Naive B cell (primary cell): ENCODE measurements around the gene RMI2. TPM values are rescaled to one million over a fixed set of nuclear protein-coding genes. Genes with fewer than 3 reads are reported as not detected.

ENCODE experiments used
- ATAC-seq, 2 donors: fragments of 150-1000 bp; cut with Tn5 transposase; 2 replicates each; pipeline ENCODE4 v1.10.0; 2021; ENCODE audit warnings: low read depth in 2 of 2, mild to moderate bottlenecking in 2 of 2, moderate library complexity in 2 of 2
- DNase-seq: peaks from one replicate; pipeline ENCODE4 v3.0.0; 2022
- H3K27ac Mint-ChIP-seq, 6 donors: one replicate each; pipeline ENCODE4 v1.8.0; 2020 to 2022; ENCODE audit warnings: mild to moderate bottlenecking in 6 of 6, mixed read lengths in 6 of 6, moderate library complexity in 5 of 6, inconsistent platforms in 2 of 6
- H3K27me3 Mint-ChIP-seq, 3 donors: one replicate each; pipeline ENCODE4 v1.8.0; 2021 to 2022; ENCODE audit warnings: mixed read lengths in 3 of 3, mild to moderate bottlenecking in 1 of 3
- H3K36me3 Mint-ChIP-seq, 2 donors: one replicate each; pipeline ENCODE4 v1.8.0; 2020 to 2022; ENCODE audit warnings: mixed read lengths in 2 of 2, inconsistent platforms in 1 of 2, mild to moderate bottlenecking in 1 of 2
- H3K4me1 Mint-ChIP-seq, 3 donors: one replicate each; pipeline ENCODE4 v1.8.0; 2020 to 2022; ENCODE audit warnings: mixed read lengths in 3 of 3, inconsistent platforms in 1 of 3, mild to moderate bottlenecking in 1 of 3, moderate library complexity in 1 of 3
- H3K4me3 Mint-ChIP-seq, 8 donors: one replicate each; pipeline ENCODE4 v1.8.0; 2020 to 2022; ENCODE audit warnings: mild to moderate bottlenecking in 8 of 8, mixed read lengths in 8 of 8, moderate library complexity in 8 of 8, inconsistent platforms in 2 of 8
- H3K9me3 Mint-ChIP-seq, 7 donors: one replicate each; pipeline ENCODE4 v1.8.0; 2020 to 2022; ENCODE audit warnings: mixed read lengths in 7 of 7, mild to moderate bottlenecking in 5 of 7, inconsistent platforms in 2 of 7, moderate library complexity in 1 of 7
- polyA plus RNA-seq, 6 donors: library from polyadenylated mRNA; unstranded; fragments of 300-500 nt; fragmentation: Illumina TruSeq; gene quantifications; one replicate each; pipeline ENCODE4 v1.2.3, GENCODE V29; 2021; ENCODE audit warnings: low read depth in 6 of 6

RMI2 gene
- polyA plus RNA-seq, 6 donors from 2014 or later: 18.1 to 38.3 (median 30.0) TPM

GRCh38 chr16:11389631-11390565, 44.6 kb downstream of the RMI2 start:
- H3K27me3 Mint-ChIP-seq: peaks cover 0 to 33% (median 15%) of the 10 kb centered on the region in 3 donors
- H3K4me3 Mint-ChIP-seq: no peak overlapping the region
- DNase-seq: no peak
- H3K27ac Mint-ChIP-seq: peak overlapping the region in 2 of 6 donors; percentile 22 to 30
- no peaks in the 10 kb centered on the region for H3K9me3 Mint-ChIP-seq
- H3K36me3 Mint-ChIP-seq: no peaks in the 10 kb centered on the region
- ATAC-seq: no peak
- H3K4me1 Mint-ChIP-seq: peaks cover 3 to 12% (median 11%) of the 10 kb centered on the region in 3 donors

GRCh38 chr16:11390573-11391495, 45.6 kb downstream of the RMI2 start:
- Mint-ChIP-seq H3K27ac (peak overlapping the region in 2 of 6 donors; percentile 44 to 59), H3K9me3 (no peaks in the 10 kb centered on the region), H3K36me3 (no peaks in the 10 kb centered on the region), H3K27me3 (peaks cover 0 to 33% (median 15%) of the 10 kb centered on the region in 3 donors), H3K4me3 (no peak overlapping the region), H3K4me1 (peaks cover 3 to 12% (median 11%) of the 10 kb centered on the region in 3 donors)
- ATAC-seq (no peak), DNase-seq (no peak)

DNA sequence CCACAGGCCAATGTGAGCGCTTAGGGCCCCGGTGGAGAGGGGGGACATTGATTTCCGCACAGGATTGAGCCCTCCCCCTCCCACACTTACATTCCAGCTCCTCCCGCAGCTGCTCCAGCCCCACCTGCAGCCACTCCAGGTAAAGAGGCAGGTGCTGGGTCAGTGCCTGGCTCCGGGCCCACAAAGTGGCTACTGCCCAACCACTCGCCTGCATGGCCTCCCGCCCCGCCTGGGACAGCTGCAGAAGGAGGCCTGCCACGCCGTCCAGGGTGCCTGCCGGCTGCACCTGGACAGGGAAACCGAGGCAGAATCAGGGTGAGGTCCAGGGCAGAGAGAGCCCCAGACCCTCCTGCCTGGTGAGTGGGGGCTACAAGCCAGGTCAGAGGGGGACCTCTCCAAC, 46.3 kb downstream of the RMI2 start:
- no peak for DNase-seq
- no peak for ATAC-seq
- Mint-ChIP-seq H3K36me3 (no peaks in the 10 kb centered on the region), H3K27ac (no peak overlapping the region), H3K4me1 (peaks cover 8 to 13% (median 11%) of the 10 kb centered on the region in 3 donors), H3K9me3 (no peaks in the 10 kb centered on the region), H3K4me3 (no peak overlapping the region), H3K27me3 (peaks cover 0 to 39% (median 15%) of the 10 kb centered on the region in 3 donors)

DNA sequence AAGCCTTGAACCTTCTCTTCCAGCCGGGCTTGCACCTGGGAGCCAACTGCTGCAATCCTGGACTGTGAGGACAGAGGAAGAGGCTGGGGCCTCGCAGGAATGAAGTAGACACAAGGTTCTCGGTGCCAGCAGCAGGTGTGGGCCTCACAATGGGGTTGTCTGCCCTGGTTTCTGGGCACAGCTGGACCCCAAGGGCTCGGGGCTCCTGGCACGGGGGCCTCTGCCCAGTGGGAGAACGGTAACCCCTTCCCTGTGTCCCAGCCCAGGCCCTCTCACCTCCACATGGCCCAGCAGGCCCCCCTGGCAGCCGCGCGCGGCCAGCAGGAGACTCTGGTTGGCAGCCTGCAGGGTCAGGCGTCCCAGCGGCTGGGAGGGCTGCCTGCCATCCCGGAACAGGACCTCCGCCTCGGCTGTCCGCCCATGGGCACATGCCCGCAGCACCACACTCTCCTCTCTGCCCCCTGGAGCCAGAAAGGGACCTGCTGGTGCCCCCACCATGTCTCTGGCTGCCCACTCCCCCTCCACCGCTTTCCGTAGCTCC, 46.9 kb downstream of the RMI2 start:
- no peak overlapping the region for H3K27ac Mint-ChIP-seq
- H3K36me3 Mint-ChIP-seq: no peaks in the 10 kb centered on the region
- peaks cover 8 to 11% (median 9%) of the 10 kb centered on the region in 3 donors for H3K4me1 Mint-ChIP-seq
- DNase-seq: no peak
- no peaks in the 10 kb centered on the region for H3K9me3 Mint-ChIP-seq
- ATAC-seq: no peak
- H3K4me3 Mint-ChIP-seq: no peak overlapping the region
- H3K27me3 Mint-ChIP-seq: peaks cover 0 to 34% (median 13%) of the 10 kb centered on the region in 3 donors

- H3K27ac Mint-ChIP-seq: no peak overlapping the region
- DNase-seq (no peak), ATAC-seq (no peak)
- no peaks in the 10 kb centered on the region for H3K36me3 Mint-ChIP-seq
- no peaks in the 10 kb centered on the region for H3K9me3 Mint-ChIP-seq
- H3K27me3 Mint-ChIP-seq: peaks cover 0 to 23% (median 6%) of the 10 kb centered on the region in 3 donors
- H3K4me1 Mint-ChIP-seq: peaks cover 3 to 8% (median 5%) of the 10 kb centered on the region in 3 donors
- no peak overlapping the region for H3K4me3 Mint-ChIP-seq
These were observed 48.1 kb downstream of the RMI2 start for GRCh38 chr16:11393366-11393765.

- H3K4me1 Mint-ChIP-seq: peaks cover 3 to 8% (median 5%) of the 10 kb centered on the region in 3 donors
- no peak overlapping the region for H3K4me3 Mint-ChIP-seq
- no peaks in the 10 kb centered on the region for H3K36me3 Mint-ChIP-seq
- H3K27ac Mint-ChIP-seq: no peak overlapping the region
- DNase-seq (no peak), ATAC-seq (no peak)
- H3K27me3 Mint-ChIP-seq: peaks cover 0 to 16% (median 3%) of the 10 kb centered on the region in 3 donors
- H3K9me3 Mint-ChIP-seq: no peaks in the 10 kb centered on the region
These were observed 48.8 kb downstream of the RMI2 start for GRCh38 chr16:11393861-11394592.

DNA sequence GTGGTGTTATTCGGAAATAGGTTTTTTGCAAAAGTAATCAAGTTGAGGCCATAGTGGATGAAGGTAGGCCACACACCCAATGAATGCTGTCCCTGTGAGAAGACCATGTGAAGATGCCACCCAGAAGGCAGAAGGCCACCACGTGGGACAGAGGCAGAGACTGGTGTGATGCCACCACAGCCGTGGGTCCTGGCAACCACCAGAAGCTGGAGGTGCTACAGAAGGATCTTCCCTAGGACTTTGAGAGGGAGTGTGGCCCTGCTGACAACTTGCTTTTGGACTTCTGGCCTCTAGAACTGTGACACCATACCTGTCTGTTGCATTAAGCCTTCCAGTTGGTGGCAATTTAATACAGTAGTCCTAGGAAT, 49.3 kb downstream of the RMI2 start:
- H3K36me3 Mint-ChIP-seq: no peaks in the 10 kb centered on the region
- DNase-seq (no peak), ATAC-seq (no peak)
- H3K27me3 Mint-ChIP-seq: peaks cover 0 to 13% (median 0%) of the 10 kb centered on the region in 3 donors
- no peak overlapping the region for H3K4me3 Mint-ChIP-seq
- no peak overlapping the region for H3K27ac Mint-ChIP-seq
- no peaks in the 10 kb centered on the region for H3K9me3 Mint-ChIP-seq
- H3K4me1 Mint-ChIP-seq: peaks cover 3 to 8% (median 5%) of the 10 kb centered on the region in 3 donors

GRCh38 chr16:11395008-11395948, 50.0 kb downstream of the RMI2 start:
- peak overlapping the region in 1 of 6 donors; percentile 15 for H3K27ac Mint-ChIP-seq
- peaks cover 3 to 8% (median 5%) of the 10 kb centered on the region in 3 donors for H3K4me1 Mint-ChIP-seq

GRCh38 chr16:11395949-11396240, 50.6 kb downstream of the RMI2 start:
- Mint-ChIP-seq H3K27me3 (peaks cover 0 to 10% (median 0%) of the 10 kb centered on the region in 3 donors), H3K36me3 (no peaks in the 10 kb centered on the region), H3K4me3 (no peak overlapping the region), H3K9me3 (no peaks in the 10 kb centered on the region), H3K4me1 (peaks cover 3 to 8% (median 5%) of the 10 kb centered on the region in 3 donors), H3K27ac (no peak overlapping the region)
- DNase-seq (no peak), ATAC-seq (no peak)

More at GRCh38 chr16:11395008-11395948, 50.0 kb downstream of the RMI2 start:
- no peaks in the 10 kb centered on the region for H3K36me3 Mint-ChIP-seq
- DNase-seq (no peak), ATAC-seq (no peak)
- H3K9me3 Mint-ChIP-seq: no peaks in the 10 kb centered on the region
- H3K27me3 Mint-ChIP-seq: peaks cover 0 to 13% (median 0%) of the 10 kb centered on the region in 3 donors
- H3K4me3 Mint-ChIP-seq: no peak overlapping the region

DNA sequence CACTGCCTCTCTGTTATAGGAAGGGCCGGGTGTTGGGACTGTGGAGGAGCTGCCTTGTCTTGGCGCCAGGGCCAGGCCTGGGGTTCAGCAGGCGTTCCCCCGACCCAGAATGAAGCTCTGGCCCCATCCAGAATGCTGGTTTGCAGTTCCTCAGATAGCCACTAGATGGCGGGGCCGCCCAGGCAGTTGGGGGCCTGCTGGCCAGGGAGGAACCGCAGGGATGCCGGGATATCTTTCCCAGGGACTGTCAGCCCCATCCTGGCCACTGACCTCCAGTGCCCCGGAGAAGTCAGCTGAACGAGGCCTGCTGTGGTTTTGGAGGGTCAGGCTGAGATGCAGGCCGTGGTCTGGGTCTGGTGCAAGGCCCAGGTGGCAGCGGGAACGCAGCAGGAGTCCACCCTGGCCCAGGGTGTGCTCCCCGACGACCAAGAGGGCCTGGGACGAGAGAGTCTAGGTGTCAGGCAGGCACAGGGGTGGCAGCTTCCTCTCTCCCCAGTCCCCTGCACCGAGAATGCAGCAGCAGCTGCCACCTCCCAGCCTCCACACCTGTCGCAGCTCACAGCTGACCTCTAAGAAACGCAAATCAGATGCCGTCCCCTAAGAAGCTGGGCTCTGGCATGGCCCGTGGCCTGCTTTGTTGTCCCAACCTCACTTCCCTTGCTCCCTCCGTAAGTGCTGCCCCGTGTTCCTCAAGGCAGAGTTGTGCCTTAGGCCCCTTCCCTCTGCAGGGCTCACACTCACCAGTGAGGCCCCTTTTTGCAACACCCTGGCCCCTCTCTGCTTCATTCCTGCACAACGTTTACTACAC, 51.2 kb downstream of the RMI2 start:
- no peaks in the 10 kb centered on the region for H3K9me3 Mint-ChIP-seq
- peaks cover 3 to 8% (median 5%) of the 10 kb centered on the region in 3 donors for H3K4me1 Mint-ChIP-seq
- no peaks in the 10 kb centered on the region for H3K36me3 Mint-ChIP-seq
- peak overlapping the region in 1 of 6 donors; percentile 33 for H3K27ac Mint-ChIP-seq
- ATAC-seq: peak; percentile 67 to 78
- DNase-seq: peak; percentile 55
- peaks cover 0 to 6% (median 0%) of the 10 kb centered on the region in 3 donors for H3K27me3 Mint-ChIP-seq
- no peak overlapping the region for H3K4me3 Mint-ChIP-seq

DNA sequence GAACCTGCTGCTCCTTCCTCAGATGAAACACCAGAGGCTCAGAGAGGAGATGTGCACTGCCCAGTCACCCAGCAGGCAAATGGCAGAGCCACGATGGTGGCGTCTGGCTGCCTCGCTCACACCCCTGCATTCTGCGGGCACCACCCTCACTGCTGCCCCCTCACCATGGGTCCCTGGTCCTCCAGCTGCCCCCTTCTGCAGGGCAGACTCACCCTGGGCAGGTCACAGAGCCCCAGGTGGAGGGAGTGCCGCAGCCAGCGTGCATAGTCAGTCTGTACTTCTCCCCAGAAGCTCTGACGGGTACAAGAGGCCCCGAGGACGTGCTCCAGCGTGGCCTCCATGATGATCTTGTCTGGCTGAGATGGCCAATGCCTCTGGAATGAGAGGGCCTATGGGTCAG, 52.9 kb downstream of the RMI2 start:
- Mint-ChIP-seq H3K27me3 (peaks cover 0 to 6% (median 0%) of the 10 kb centered on the region in 3 donors), H3K36me3 (no peaks in the 10 kb centered on the region), H3K27ac (no peak overlapping the region), H3K9me3 (no peaks in the 10 kb centered on the region), H3K4me3 (no peak overlapping the region), H3K4me1 (peaks cover 3 to 8% (median 5%) of the 10 kb centered on the region in 3 donors)
- ATAC-seq (no peak), DNase-seq (no peak)
